Activated CD4-positive, alpha-beta T cell treated with anti-CD3 and anti-CD28 coated beads for 36 hours (primary cell): ENCODE data around the gene KIRREL3. TPM values are rescaled to one million over a fixed set of nuclear protein-coding genes. Genes with fewer than 3 reads are reported as not detected.

Source experiments
- ATAC-seq: fragments of 200-7000 bp; cut with Tn5 transposase; one replicate; pipeline ENCODE4 v1.10.0; 2021; ENCODE audit warnings: mild to moderate bottlenecking, moderate library complexity
- CTCF ChIA-PET: fragments of 350-600 bp; sonication (Branson Sonifier 250); formaldehyde crosslinking; loops from one replicate; lab custom pipeline; 2021; ENCODE audit warnings: antibody characterized with exemption; lab: Charles Lee
- POLR2A ChIA-PET: fragments of 350-600 bp; sonication (Branson Sonifier 250); formaldehyde crosslinking; loops from one replicate; lab custom pipeline; 2021; ENCODE audit warnings: antibody characterized with exemption, inconsistent platforms; lab: Charles Lee
- DNase-seq: peaks from one replicate; pipeline ENCODE4 v3.0.0-alpha.2; 2020
- H3K27ac Mint-ChIP-seq: one replicate; pipeline ENCODE4 v1.8.0; 2021; ENCODE audit warnings: mixed read lengths
- H3K27me3 Mint-ChIP-seq: one replicate; pipeline ENCODE4 v1.8.0; 2021; ENCODE audit warnings: mixed read lengths
- H3K36me3 Mint-ChIP-seq: one replicate; pipeline ENCODE4 v1.8.0; 2021; ENCODE audit warnings: low read depth, mixed read lengths
- H3K4me1 Mint-ChIP-seq: one replicate; pipeline ENCODE4 v1.8.0; 2021; ENCODE audit warnings: mixed read lengths
- H3K4me3 Mint-ChIP-seq: one replicate; pipeline ENCODE4 v1.8.0; 2021; ENCODE audit warnings: mild to moderate bottlenecking, moderate library complexity, mixed read lengths
- H3K9me3 Mint-ChIP-seq: one replicate; pipeline ENCODE4 v1.8.0; 2021; ENCODE audit warnings: low read depth, mixed read lengths
- intact Hi-C, 2 experiments: fragments of 100-400 bp; cut with DNase I in 1 of 2; cut with micrococcal nuclease in 1 of 2; formaldehyde crosslinking; loops; one replicate each; pipeline versions ENCODE4 v1.14.2 to v1.15.1; 2022 to 2024; cut with DNase I, micrococcal nuclease
- total RNA-seq, 2 experiments: library from RNA; stranded (reverse); gene quantifications; one replicate each; pipeline ENCODE4 v1.2.3, GENCODE V29; 2021

Gene KIRREL3
- total RNA-seq, 2 experiments from 2014 or later = not detected

DNA sequence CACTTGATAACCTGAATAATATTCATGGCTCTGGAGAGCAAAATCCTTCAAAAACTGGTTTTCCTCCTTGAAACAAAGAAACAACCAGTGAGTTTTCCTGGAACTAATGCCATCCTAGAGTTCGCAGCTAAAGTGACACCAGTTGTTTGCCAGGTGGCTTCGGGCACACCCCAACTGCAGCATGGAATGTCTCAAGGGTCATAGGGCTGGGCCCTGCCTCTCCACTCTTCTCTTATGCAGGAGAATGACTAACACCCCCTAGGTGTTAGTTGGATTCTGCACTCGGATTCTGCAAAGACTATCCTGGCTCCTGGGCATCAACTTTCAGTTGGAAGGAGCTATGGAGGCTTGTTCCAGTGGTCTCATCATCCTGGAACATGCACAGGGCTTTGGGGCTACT, 98.8 kb downstream of the KIRREL3 start:
- Mint-ChIP-seq H3K4me3 (no peak overlapping the region), H3K4me1 (no peaks in the 10 kb centered on the region), H3K27ac (no peak overlapping the region), H3K9me3 (no peaks in the 10 kb centered on the region), H3K36me3 (no peaks in the 10 kb centered on the region), H3K27me3 (peaks cover 8% of the 10 kb centered on the region)
- DNase-seq (no peak), ATAC-seq (no peak)
- POLR2A ChIA-PET = no interaction called here
- CTCF ChIA-PET = no interaction called here
- intact Hi-C loops = loop anchor here in 1 of 2 experiments (10.0 kb wide), 1 partner anchor 353 kb away; no protein-coding TSS in a partner anchor

DNA sequence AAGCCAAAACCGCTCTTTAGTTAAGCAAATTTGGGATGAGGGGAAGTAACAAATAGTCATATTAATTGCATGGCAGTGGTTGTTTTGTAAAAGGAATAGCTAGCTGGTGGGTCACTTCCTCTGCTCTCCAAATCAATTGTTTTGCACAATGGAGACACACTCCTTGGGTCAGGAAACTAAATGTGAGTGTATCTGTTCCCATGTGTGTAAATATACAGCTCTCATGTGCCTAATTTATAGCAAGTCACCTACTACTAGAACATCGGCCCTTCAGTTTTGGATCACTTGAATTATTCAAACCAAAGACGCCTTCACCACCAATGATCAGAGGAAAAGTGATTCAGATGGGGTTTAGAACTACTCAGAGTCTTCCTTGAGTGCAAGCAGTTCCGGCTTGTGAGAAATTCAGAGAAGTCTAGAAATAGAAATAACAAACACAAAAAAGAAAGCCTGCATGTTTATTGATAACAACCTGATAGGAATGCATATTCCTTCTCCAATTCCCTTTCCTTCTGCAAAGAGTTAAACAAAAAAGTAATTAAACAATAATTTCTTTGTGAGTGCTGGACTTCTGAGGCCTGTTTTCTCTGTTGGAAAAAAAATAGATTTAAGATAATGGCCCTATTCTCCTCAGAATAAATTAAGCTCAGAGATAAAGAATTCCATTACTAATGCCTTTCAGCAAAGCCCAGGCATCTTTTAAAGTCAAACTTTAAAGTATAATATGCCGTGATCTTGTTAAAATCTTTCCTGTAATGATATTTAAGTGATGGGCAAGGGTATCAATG, 100.4 kb downstream of the KIRREL3 start:
- ATAC-seq (no peak), DNase-seq (no peak)
- no peak overlapping the region for H3K27ac Mint-ChIP-seq
- H3K4me1 Mint-ChIP-seq = no peaks in the 10 kb centered on the region
- H3K36me3 Mint-ChIP-seq = no peaks in the 10 kb centered on the region
- H3K27me3 Mint-ChIP-seq = peaks cover 8% of the 10 kb centered on the region
- ChIA-PET POLR2A (no interaction called here), CTCF (no interaction called here)
- H3K4me3 Mint-ChIP-seq = no peak overlapping the region
- intact Hi-C loops = loop anchor here in 1 of 2 experiments (10.0 kb wide), 1 partner anchor 355 kb away; no protein-coding TSS in a partner anchor
- H3K9me3 Mint-ChIP-seq = peaks cover 5% of the 10 kb centered on the region

DNA sequence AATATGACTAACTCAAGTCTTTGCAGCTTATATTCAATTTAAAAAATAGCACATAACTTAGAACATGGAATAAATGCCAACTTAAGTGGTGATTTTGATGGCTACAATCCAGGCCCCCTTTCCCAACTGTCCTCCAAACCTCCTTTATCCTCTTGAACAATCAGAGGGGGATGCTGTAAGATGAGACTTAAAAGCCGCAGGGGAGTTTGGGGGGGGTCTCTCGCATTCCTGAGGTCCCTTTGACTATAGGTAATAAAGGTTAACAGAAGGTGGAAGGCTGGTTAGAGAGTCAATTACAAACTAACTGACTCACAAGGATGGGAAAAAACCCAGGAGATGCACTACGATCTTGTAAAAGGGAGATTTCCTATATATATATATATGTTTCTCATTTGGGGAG, 101.8 kb downstream of the KIRREL3 start:
- H3K36me3 Mint-ChIP-seq = no peaks in the 10 kb centered on the region
- H3K27me3 Mint-ChIP-seq = peaks cover 5% of the 10 kb centered on the region
- no peak overlapping the region for H3K4me3 Mint-ChIP-seq
- H3K9me3 Mint-ChIP-seq = peaks cover 5% of the 10 kb centered on the region
- ChIA-PET POLR2A (no interaction called here), CTCF (interaction anchor here (0.6 kb wide), 1 partner anchor 1347 kb away, joined by 3 read pairs; no protein-coding TSS in a partner anchor)
- H3K4me1 Mint-ChIP-seq = peaks cover 3% of the 10 kb centered on the region
- no peak for DNase-seq
- ATAC-seq = no peak
- H3K27ac Mint-ChIP-seq = no peak overlapping the region
- intact Hi-C loops = no loop called here

DNA sequence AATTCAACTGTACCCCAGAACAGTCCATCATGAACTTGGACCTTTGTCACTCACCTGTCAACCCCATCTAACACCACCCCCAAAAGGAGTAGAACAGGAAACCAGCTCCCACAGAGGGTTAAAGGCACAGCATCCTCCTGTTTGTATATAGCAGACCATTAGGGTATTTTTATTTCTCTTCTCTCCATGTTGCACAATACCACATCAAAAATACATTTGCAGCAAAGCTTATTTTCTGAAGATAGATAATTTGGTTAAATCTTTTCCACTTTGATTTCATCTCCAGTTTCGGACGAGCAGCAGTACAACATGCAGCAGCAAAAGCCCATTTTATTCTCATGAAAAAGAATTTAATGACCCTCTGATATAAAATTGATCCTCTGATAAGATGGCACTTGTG, 103.1 kb downstream of the KIRREL3 start:
- intact Hi-C loops = no loop called here
- Mint-ChIP-seq H3K4me1 (peaks cover 5% of the 10 kb centered on the region), H3K27me3 (peaks cover 6% of the 10 kb centered on the region), H3K9me3 (peaks cover 5% of the 10 kb centered on the region), H3K4me3 (no peak overlapping the region), H3K36me3 (no peaks in the 10 kb centered on the region), H3K27ac (no peak overlapping the region)
- CTCF ChIA-PET = no interaction called here
- DNase-seq (no peak), ATAC-seq (no peak)
- POLR2A ChIA-PET = no interaction called here

DNA sequence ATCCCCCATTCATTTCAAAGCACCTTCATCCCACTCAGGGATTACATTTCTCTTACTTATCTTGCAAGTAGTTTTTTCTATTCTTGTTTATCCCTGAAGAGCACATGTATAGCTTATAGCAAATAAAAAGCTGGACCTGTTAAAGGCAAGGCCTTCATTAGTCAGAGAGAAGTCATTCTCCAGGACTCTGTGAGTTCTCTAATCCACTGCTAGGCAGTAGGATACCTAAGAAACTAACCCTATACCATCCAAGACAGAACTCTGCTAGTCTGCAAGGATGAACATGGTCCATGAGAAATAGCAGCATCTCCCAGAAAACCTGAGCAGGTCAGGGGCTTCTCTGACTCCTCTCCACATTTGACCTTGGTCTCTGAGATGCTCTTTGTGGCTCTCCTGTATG, 104.5 kb downstream of the KIRREL3 start:
- POLR2A ChIA-PET = no interaction called here
- Mint-ChIP-seq H3K27me3 (peaks cover 6% of the 10 kb centered on the region), H3K4me1 (peaks cover 5% of the 10 kb centered on the region), H3K4me3 (no peak overlapping the region), H3K36me3 (no peaks in the 10 kb centered on the region), H3K27ac (no peak overlapping the region), H3K9me3 (peaks cover 5% of the 10 kb centered on the region)
- CTCF ChIA-PET = no interaction called here
- DNase-seq (no peak), ATAC-seq (no peak)
- intact Hi-C loops = no loop called here

DNA sequence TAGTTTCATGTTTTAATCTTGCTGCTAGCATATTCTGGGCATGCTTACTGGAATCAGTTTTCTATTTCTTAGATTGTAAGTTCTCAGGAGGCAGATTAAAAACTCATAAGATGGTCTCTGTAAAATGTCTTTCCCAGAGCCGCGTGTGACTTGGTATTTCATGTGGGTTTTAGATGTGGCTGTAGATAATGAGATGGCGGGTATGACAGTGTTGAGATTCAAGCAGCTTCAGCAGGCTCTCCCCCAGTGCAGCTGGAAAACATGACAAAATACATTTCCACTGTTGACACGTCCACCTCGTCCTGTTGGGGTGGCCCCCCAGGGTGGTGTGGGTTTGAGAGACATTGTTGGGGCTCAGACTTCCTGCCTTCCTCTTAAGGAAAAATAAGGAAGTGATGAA, 106.8 kb downstream of the KIRREL3 start:
- Mint-ChIP-seq H3K27me3 (peaks cover 6% of the 10 kb centered on the region), H3K4me1 (peaks cover 5% of the 10 kb centered on the region), H3K27ac (no peak overlapping the region), H3K9me3 (peaks cover 5% of the 10 kb centered on the region), H3K36me3 (no peaks in the 10 kb centered on the region), H3K4me3 (no peak overlapping the region)
- no peak for DNase-seq
- ChIA-PET CTCF (no interaction called here), POLR2A (no interaction called here)
- ATAC-seq = peak; percentile 26
- intact Hi-C loops = no loop called here

DNA sequence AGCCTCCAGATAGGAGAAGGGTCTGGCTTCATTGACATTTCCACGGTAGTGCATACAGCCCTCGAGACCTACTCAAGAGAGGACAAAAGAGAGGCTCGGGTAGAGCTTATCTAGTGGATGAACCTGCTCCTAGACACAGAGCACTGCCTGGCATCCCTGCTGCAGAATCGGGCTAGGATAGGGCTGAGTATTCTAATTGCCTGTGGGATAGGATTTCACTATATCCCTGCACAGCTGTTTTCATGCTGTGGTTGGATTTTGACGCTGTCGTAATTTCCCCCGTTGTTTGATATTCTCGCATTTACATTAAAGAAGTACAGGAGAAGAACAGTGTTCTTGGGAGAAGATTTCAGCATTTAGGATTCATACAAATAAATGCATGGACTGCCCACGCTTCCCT, 107.8 kb downstream of the KIRREL3 start:
- no peak overlapping the region for H3K4me3 Mint-ChIP-seq
- DNase-seq (no peak), ATAC-seq (no peak)
- H3K36me3 Mint-ChIP-seq = no peaks in the 10 kb centered on the region
- peaks cover 5% of the 10 kb centered on the region for H3K9me3 Mint-ChIP-seq
- CTCF ChIA-PET = no interaction called here
- POLR2A ChIA-PET = no interaction called here
- H3K27me3 Mint-ChIP-seq = peaks cover 6% of the 10 kb centered on the region
- intact Hi-C loops = no loop called here
- peaks cover 5% of the 10 kb centered on the region for H3K4me1 Mint-ChIP-seq
- H3K27ac Mint-ChIP-seq = no peak overlapping the region

DNA sequence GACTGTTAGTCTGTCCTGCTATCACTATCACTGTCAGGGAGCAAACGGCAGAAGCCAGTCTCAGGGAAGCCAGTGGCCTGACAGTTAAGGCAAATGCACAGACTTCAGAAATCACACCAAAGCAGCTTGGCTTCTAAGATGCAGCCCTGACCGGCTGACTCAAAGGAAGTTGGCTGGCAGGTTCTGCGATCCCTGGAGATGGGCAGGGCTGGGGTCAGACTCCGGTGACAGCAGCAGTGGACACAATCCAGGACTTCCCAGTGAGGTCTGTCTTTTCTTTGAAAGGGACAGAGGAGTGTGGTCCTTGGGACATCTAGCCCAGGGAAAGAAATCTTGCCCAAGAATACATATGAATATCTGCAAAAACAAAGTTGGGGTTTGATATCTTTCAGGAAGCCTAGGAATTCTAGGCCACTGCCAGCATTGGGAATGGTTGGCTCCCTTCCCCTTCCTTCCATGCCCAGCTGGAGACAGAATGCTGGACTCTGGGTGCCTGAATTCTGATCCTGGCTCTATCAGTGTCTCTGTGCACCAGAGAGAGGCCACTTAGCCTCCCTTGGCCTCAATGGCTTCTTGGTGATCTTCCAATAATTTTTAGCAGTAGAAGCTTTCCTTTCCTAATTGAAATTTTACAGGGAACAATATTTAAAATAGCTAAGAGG, 108.9 kb downstream of the KIRREL3 start:
- peaks cover 6% of the 10 kb centered on the region for H3K27me3 Mint-ChIP-seq
- intact Hi-C loops = no loop called here
- ChIA-PET CTCF (no interaction called here), POLR2A (no interaction called here)
- H3K4me1 Mint-ChIP-seq = peaks cover 5% of the 10 kb centered on the region
- H3K4me3 Mint-ChIP-seq = no peak overlapping the region
- ATAC-seq (no peak), DNase-seq (no peak)
- H3K27ac Mint-ChIP-seq = no peak overlapping the region
- H3K36me3 Mint-ChIP-seq = no peaks in the 10 kb centered on the region
- H3K9me3 Mint-ChIP-seq = peaks cover 5% of the 10 kb centered on the region

DNA sequence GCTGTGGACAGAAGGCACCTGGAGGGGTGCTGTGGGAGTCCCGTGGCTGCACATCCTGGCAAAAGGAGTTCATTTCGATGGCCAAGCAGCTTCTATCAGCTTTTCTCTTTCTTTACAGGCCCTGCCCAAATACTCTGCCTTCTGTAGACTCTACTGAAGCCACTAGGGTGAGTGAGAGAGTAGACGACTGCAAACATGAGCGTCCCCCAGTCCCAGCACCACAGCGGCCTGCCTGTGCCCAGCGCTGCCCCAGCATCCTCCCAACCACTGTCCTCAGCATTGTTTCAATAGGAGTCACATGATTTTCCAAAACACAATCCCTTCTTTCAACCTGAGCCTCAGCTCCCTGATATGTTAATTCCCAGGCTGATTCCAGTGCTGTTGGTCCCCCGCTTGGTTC, 110.0 kb downstream of the KIRREL3 start:
- peaks cover 5% of the 10 kb centered on the region for H3K4me1 Mint-ChIP-seq
- intact Hi-C loops = no loop called here
- DNase-seq (no peak), ATAC-seq (no peak)
- ChIA-PET POLR2A (no interaction called here), CTCF (no interaction called here)
- no peak overlapping the region for H3K27ac Mint-ChIP-seq
- no peaks in the 10 kb centered on the region for H3K36me3 Mint-ChIP-seq
- no peak overlapping the region for H3K4me3 Mint-ChIP-seq
- H3K27me3 Mint-ChIP-seq = peaks cover 4% of the 10 kb centered on the region
- no peaks in the 10 kb centered on the region for H3K9me3 Mint-ChIP-seq

DNA sequence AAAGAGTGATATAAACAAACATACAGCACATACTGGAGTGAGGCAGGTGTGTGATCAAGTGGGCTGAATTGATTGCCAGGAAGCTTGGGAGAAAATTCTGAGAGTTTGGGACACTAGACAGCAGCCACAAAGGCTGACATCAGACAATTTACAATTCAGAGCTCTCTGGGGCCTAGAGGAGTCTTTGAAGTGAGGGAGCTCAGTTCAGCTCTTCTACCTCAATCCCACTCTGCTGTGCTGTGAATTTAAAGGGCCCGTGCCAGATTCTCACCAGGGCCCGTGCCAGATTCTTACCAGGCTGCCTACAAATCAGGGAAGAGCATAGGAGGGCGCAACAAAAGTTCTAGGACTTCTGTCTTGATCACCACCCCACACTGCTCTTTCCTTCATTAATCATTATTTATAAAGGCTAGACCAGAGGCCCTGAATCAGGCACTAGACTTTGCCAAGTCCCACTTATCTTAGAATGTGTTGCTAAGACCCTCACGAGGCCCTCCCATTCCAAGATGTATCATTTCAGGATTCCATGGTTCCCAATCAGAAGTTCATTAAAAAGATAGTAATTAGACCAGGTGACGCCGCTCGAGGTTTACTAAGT, 112.4 kb downstream of the KIRREL3 start:
- no peaks in the 10 kb centered on the region for H3K9me3 Mint-ChIP-seq
- POLR2A ChIA-PET = no interaction called here
- CTCF ChIA-PET = no interaction called here

DNA sequence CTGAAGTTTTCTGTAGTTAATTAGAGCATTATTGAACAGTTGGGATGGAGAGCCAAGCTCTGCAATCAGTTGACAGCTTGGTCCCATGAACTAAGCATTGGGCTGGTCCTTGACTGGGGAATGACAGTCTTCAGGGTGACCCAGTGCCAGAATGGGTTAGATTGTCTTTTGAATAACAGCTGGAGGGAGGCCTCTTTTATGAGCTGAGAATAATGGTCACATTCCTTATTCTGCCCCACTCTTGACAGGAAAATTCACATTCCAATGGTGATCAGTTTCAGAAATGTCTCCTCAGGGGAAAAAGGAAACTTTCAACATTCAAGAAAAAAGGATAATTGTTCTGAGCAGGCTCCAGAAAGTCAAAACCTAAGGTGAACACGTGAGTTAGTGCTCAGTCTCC, 113.9 kb downstream of the KIRREL3 start:
- CTCF ChIA-PET = no interaction called here
- H3K27me3 Mint-ChIP-seq = peaks cover 4% of the 10 kb centered on the region
- POLR2A ChIA-PET = no interaction called here
- H3K4me1 Mint-ChIP-seq = no peaks in the 10 kb centered on the region
- ATAC-seq = no peak
- H3K4me3 Mint-ChIP-seq = no peak overlapping the region
- DNase-seq = no peak
- intact Hi-C loops = no loop called here
- no peak overlapping the region for H3K27ac Mint-ChIP-seq
- H3K9me3 Mint-ChIP-seq = no peaks in the 10 kb centered on the region
- H3K36me3 Mint-ChIP-seq = no peaks in the 10 kb centered on the region

More for the DNA sequence above, 112.4 kb downstream of the KIRREL3 start:
- intact Hi-C loops = no loop called here
- no peak for DNase-seq
- ATAC-seq = no peak
- H3K4me1 Mint-ChIP-seq = no peaks in the 10 kb centered on the region
- no peaks in the 10 kb centered on the region for H3K36me3 Mint-ChIP-seq
- H3K27me3 Mint-ChIP-seq = peaks cover 3% of the 10 kb centered on the region
- no peak overlapping the region for H3K4me3 Mint-ChIP-seq
- H3K27ac Mint-ChIP-seq = no peak overlapping the region
